Endodermal cell (in vitro differentiated cells): ENCODE results near the gene FGF14. TPM values are rescaled to one million over a fixed set of nuclear protein-coding genes. Genes with fewer than 3 reads are reported as not detected.

Experiments
- DNase-seq: peaks from one replicate; pipeline ENCODE4 v3.0.0-alpha.2; 2017
- H3K27ac ChIP-seq: 2 replicates; pipeline ENCODE4 v1.5.1; 2013; ENCODE audit warnings: mild to moderate bottlenecking, low read depth, low read length, moderate library complexity
- H3K27me3 ChIP-seq: 2 replicates; pipeline ENCODE4 v1.6.1; 2013; ENCODE audit warnings: mild to moderate bottlenecking, low read length, moderate library complexity; ENCODE audit not compliant: insufficient read depth, control insufficient read depth, poor library complexity, severe bottlenecking
- H3K36me3 ChIP-seq: 2 replicates; pipeline ENCODE4 v1.7.0; 2013; ENCODE audit warnings: mild to moderate bottlenecking, low read length, moderate library complexity; ENCODE audit not compliant: control insufficient read depth, insufficient read depth
- H3K4me1 ChIP-seq: one replicate; pipeline ENCODE4 v1.7.0; 2013; ENCODE audit warnings: low read length; ENCODE audit not compliant: control insufficient read depth, insufficient read depth
- H3K4me3 ChIP-seq: 2 replicates; pipeline ENCODE4 v1.5.1; 2013; ENCODE audit warnings: mild to moderate bottlenecking, low read length, moderate library complexity
- H3K9ac ChIP-seq: 2 replicates; pipeline ENCODE4 v1.6.1; 2013; ENCODE audit warnings: mild to moderate bottlenecking, low read length, moderate library complexity; ENCODE audit not compliant: poor library complexity, severe bottlenecking; ENCODE audit errors: extremely low read depth
- H3K9me3 ChIP-seq: 2 replicates; pipeline ENCODE4 v1.6.1; 2013; ENCODE audit warnings: mild to moderate bottlenecking, low read length, moderate library complexity; ENCODE audit not compliant: control insufficient read depth
- H3K27ac Mint-ChIP-seq: 2 replicates; pipeline ENCODE4 v1.8.0; 2020; ENCODE audit warnings: mixed read lengths
- H3K27me3 Mint-ChIP-seq: 2 replicates; pipeline ENCODE4 v1.8.0; 2021; ENCODE audit warnings: mild to moderate bottlenecking, mixed read lengths; ENCODE audit not compliant: insufficient read depth
- H3K36me3 Mint-ChIP-seq: 2 replicates; pipeline ENCODE4 v1.8.0; 2020; ENCODE audit warnings: low read depth, mixed read lengths
- H3K4me1 Mint-ChIP-seq: 2 replicates; pipeline ENCODE4 v1.8.0; 2020; ENCODE audit warnings: mixed read lengths
- H3K4me3 Mint-ChIP-seq: 2 replicates; pipeline ENCODE4 v1.8.0; 2020; ENCODE audit warnings: mild to moderate bottlenecking, moderate library complexity, mixed read lengths
- H3K9me3 Mint-ChIP-seq: 2 replicates; pipeline ENCODE4 v1.8.0; 2020; ENCODE audit warnings: mild to moderate bottlenecking, mixed read lengths
- WGBS, 2 experiments: methylation state at CpG; one replicate each; pipeline versions ENCODE4 v1.1.5 to v1.1.7; 2013; ENCODE audit warnings: missing lambda C conversion rate in 2 of 2, mixed read lengths in 1 of 2; ENCODE audit not compliant: insufficient coverage in 1 of 2, insufficient read length in 1 of 2; 5-methylcytosine and 5-hydroxymethylcytosine counted together
- total RNA-seq, 2 donors: library from RNA; stranded (reverse); fragmentation: NEBNext Ultra II Directional in 1 of 2; extraction: Animal tissue kit (Norgen Biotek cat#: 25700) in 1 of 2; gene quantifications; 2 replicates in 1 of 2; 3 replicates in 1 of 2; pipeline ENCODE4 v1.2.1, GENCODE V29; 2021
- TF ChIP-seq, protein P1 (sequence below): fragments of 200-600 bp; sonication (generic); conservative IDR thresholded peaks from 2 replicates; pipeline ENCODE4 v1.5.0; 2021; ENCODE audit warnings: antibody characterized with exemption, mild to moderate bottlenecking

The FGF14 gene
- total RNA-seq, 2 donors from 2014 or later: 0.15 to 0.26 TPM

DNA sequence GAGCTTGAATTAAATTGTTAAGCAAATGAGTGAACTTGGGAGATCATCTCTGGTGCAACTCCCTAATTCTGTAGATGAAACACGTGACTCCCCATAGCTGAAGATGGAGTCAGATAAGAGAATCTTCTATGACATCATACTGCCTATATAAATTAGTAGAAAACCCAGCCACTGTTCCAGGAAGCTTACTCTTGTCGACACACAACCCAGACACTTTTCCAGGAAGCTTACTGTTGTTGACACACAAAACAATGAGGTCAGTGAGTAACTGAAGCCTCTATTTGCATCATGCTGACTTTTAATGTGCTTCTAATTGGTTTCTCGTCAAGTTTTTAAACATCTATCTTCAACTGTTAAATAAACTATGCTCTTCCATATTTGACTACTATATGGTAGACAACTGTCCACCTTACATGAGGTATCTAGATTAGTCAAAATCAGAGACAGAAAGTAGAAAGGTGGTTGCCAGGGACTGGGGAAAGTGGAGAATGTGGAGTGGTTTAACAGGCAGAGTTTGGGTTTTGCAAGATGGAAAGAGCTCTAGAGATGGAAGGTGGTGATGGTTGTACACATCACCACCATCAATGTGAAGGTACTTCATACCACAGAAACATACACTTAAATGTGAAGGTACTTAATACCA, 168.2 kb downstream of the FGF14 start:
- H3K36me3 Mint-ChIP-seq: no peaks in the 10 kb centered on the region

DNA sequence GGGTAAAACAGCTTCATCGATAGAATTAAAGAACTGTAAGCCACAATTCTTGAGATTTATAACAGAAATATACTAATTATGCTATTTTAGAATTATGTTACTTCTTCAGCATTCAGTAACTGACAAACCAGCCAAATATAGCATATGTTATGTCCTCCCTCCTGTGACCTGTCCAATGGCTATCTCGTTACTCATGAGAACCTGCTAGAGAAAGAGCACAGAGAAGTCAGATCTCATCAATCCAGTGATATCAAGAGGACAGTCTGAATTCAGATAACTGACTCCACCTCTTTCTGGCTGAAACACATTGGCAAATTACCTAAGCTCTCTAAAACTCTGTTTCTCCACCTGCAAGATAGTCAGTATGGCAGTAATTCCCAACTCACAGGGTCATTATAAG, 170.4 kb downstream of the FGF14 start:
- Histone ChIP-seq H3K9me3 (no peaks in the 10 kb centered on the region), H3K27ac (no peak overlapping the region), H3K36me3 (no peaks in the 10 kb centered on the region), H3K9ac (no peak overlapping the region), H3K4me1 (no peaks in the 10 kb centered on the region), H3K4me3 (no peak overlapping the region), H3K27me3 (no peaks in the 10 kb centered on the region)
- 45 to 67% methylated on average over 1 of the region's 2 CpGs for WGBS, 2 experiments
- H3K4me1 Mint-ChIP-seq: peaks cover 19% of the 10 kb centered on the region
- TF ChIP-seq, protein P1, sequence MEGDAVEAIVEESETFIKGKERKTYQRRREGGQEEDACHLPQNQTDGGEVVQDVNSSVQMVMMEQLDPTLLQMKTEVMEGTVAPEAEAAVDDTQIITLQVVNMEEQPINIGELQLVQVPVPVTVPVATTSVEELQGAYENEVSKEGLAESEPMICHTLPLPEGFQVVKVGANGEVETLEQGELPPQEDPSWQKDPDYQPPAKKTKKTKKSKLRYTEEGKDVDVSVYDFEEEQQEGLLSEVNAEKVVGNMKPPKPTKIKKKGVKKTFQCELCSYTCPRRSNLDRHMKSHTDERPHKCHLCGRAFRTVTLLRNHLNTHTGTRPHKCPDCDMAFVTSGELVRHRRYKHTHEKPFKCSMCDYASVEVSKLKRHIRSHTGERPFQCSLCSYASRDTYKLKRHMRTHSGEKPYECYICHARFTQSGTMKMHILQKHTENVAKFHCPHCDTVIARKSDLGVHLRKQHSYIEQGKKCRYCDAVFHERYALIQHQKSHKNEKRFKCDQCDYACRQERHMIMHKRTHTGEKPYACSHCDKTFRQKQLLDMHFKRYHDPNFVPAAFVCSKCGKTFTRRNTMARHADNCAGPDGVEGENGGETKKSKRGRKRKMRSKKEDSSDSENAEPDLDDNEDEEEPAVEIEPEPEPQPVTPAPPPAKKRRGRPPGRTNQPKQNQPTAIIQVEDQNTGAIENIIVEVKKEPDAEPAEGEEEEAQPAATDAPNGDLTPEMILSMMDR: no peak
- no peaks in the 10 kb centered on the region for H3K27me3 Mint-ChIP-seq
- H3K27ac Mint-ChIP-seq: no peak overlapping the region
- no peaks in the 10 kb centered on the region for H3K9me3 Mint-ChIP-seq
- H3K4me3 Mint-ChIP-seq: no peak overlapping the region
- no peak for DNase-seq
- H3K36me3 Mint-ChIP-seq: no peaks in the 10 kb centered on the region

More for the DNA sequence above, 168.2 kb downstream of the FGF14 start:
- peaks cover 26% of the 10 kb centered on the region for H3K4me1 Mint-ChIP-seq
- H3K27me3 Mint-ChIP-seq: no peaks in the 10 kb centered on the region
- H3K27ac Mint-ChIP-seq: no peak overlapping the region
- Histone ChIP-seq H3K9ac (no peak overlapping the region), H3K27ac (no peak overlapping the region), H3K4me3 (no peak overlapping the region), H3K9me3 (no peaks in the 10 kb centered on the region), H3K27me3 (no peaks in the 10 kb centered on the region), H3K36me3 (no peaks in the 10 kb centered on the region), H3K4me1 (no peaks in the 10 kb centered on the region)
- DNase-seq: no peak
- H3K4me3 Mint-ChIP-seq: no peak overlapping the region
- no peaks in the 10 kb centered on the region for H3K9me3 Mint-ChIP-seq
- WGBS, 2 experiments: 84 to 89% methylated on average over 1 to 3 of the region's 3 CpGs
- TF ChIP-seq, protein P1: no peak

DNA sequence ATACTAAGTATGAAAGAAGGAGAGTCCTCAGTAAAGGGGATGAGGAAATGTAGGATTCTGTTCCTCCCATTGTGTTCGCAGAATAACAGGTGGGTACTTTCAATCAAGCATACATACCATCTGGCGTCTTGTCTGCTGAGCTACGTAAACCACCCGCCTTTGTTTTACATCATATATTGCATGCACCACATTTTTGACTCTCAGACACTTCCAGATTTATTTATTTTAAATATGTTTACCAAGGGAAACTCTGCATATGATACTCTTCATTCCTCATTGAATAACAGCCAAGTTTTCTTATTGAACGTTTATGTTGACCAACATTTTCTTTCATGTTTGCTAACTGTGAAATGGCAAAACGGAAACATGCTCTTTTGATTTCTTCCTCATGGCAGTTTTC, 174.1 kb downstream of the FGF14 start:
- H3K27me3 Mint-ChIP-seq: no peaks in the 10 kb centered on the region
- no peak overlapping the region for H3K4me3 Mint-ChIP-seq
- Histone ChIP-seq H3K36me3 (no peaks in the 10 kb centered on the region), H3K27me3 (no peaks in the 10 kb centered on the region), H3K4me1 (no peaks in the 10 kb centered on the region), H3K9me3 (no peaks in the 10 kb centered on the region), H3K4me3 (no peak overlapping the region), H3K9ac (no peak overlapping the region), H3K27ac (no peak overlapping the region)
- H3K9me3 Mint-ChIP-seq: no peaks in the 10 kb centered on the region
- no peak overlapping the region for H3K27ac Mint-ChIP-seq
- no peak for DNase-seq
- WGBS, 2 experiments: 92 to 100% methylated on average over 3 to 6 of the region's 6 CpGs
- TF ChIP-seq, protein P1: no peak
- H3K4me1 Mint-ChIP-seq: peaks cover 3% of the 10 kb centered on the region
- H3K36me3 Mint-ChIP-seq: no peaks in the 10 kb centered on the region
